GM21381 (cell line): ENCODE measurements around the gene ST6GALNAC4.

Experiments
- ATAC-seq: cut with Tn5 transposase; IDR thresholded peaks from one replicate; pipeline ENCODE4 v1.9.1; 2021; ENCODE audit warnings: mild to moderate bottlenecking, moderate library complexity; ENCODE audit not compliant: unreplicated experiment

The ST6GALNAC4 gene

DNA sequence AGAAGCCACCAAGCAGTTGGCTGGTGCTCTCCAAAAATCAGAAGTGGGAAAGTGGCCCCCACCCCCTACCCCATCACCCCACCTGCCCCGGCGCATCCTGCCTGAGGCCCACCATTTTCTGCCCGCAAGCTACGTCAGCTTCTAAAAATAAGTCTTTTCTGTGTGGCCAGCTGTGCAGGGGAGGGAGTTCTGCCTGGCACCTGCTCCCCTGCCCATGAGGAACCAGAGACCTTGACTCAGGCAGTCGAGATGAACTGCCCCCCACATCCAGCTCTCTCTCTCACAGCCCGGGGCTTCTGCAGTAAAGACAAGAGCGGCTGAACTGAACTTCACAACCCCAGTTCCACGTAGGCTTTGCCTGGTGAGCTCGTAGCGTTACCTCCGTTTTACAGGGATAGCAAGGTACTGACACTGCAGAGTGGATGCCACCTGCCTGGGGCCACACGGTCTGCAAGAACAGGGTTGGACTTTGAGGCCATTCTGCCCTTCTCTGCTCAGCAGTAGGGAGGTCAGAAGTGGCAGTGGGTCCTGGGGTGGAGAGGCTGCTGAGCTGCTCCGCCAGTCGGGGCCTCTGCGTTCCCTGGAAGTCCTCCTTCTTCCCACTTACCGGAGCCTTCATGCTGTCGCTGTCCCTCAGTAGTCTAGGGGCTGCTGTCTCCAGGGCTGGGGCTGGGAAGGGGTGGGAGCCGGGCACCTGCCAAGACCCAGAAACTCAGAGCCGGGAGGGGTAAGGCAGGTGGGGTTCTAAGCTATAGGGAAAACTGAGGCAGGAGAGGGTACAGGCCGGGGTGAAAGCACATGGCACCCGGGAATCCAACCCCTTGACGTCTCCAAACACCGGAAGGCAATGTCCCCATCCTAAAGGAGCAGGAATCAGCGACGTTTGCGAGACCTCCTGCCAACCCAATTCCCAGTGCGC, 781 bp downstream of the ST6GALNAC4 start:
- ATAC-seq = no peak

DNA sequence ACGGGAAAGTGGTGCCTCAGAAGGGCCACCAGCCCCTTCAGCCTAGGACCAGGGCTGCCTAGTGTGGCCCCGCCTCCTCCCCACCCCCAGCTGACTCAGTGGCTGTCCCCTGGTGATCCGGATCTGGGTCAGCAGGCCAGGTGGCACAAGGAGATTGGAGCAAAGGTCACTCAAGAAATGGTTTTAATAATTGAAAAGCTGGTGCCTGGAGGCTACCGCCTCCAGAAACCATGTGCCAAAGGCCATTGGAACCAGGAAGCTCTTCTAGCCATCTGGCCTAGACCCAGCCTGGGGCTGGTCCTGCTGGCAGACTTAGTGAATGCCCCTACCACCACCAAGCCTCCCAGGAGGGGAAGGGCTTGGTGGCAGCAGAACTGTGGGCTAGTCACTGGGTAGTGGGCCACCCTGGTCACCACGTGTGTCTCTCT, 1.5 kb downstream of the ST6GALNAC4 start:
- ATAC-seq = no peak

GRCh38 chr9:127913682-127914081, 3.2 kb downstream of the ST6GALNAC4 start:
- ATAC-seq = no peak

- ATAC-seq = no peak
Observed at GRCh38 chr9:127912882-127913281, 4.0 kb downstream of the ST6GALNAC4 start.

GRCh38 chr9:127912296-127912695, 4.5 kb downstream of the ST6GALNAC4 start:
- no peak for ATAC-seq

GRCh38 chr9:127910613-127911205, 6.1 kb downstream of the ST6GALNAC4 start:
- no peak for ATAC-seq

DNA sequence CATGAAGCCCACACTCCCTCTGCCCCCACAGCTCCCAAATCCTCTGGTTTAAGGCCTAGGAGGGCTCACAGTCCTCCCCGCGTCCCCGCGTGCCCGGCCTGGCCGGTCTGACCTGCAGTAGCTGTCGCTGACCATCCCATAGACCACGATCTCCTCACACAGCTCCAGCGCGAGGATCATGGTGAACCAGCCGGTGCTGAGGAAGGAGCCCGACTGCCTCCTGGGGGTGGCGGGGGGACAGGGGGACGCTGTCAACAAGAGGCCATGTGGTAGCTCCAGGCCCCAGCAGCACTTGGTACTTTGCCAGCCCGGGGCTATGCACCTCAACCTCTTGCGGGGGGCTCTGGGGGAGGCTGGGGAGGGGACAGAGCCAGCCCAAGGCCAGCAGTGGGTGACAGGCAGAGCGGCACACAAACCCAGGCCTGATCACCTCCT, 7.0 kb downstream of the ST6GALNAC4 start:
- ATAC-seq = no peak

DNA sequence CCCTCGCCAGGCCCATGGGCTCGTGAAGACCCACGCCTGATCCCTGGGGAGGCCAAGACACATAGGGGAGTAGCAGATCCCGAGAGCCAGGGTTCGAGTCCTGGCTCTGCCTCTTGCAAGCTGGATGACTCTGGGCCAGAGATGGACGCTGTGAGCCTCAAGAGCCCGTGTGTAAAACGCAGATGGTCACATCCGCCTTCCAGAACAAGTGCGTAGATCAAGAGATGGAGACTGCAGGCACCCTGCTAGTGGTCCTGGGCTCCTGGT, 8.2 kb downstream of the ST6GALNAC4 start:
- ATAC-seq = no peak

- no peak for ATAC-seq
Observed at GRCh38 chr9:127907867-127908659, 8.8 kb downstream of the ST6GALNAC4 start.

- no peak for ATAC-seq
Observed at GRCh38 chr9:127905788-127906191, 11.1 kb downstream of the ST6GALNAC4 start.

GRCh38 chr9:127905004-127905728, 11.7 kb downstream of the ST6GALNAC4 start:
- no peak for ATAC-seq

DNA sequence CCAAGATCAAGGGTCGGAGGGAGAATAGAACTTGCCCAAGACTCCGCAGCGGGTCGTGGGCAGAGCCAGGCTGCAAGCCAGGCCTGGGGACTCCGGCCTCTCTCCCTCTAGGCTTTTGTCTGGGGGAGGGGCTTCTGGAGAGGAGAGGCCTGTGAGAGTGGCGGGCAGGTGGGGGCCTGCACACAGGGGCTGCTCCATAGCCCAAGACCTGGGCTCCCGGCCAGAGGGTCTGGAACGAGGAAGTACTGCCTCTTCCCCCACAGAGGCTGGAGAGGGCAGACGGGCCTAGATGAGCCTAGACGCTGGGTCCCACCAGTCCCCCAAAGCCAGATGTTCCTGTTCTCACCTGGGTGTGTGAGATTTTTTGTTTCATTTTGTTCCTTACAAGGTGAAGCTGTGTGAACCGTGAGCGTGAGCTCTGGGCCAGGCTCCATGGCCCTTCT, 12.3 kb downstream of the ST6GALNAC4 start:
- no peak for ATAC-seq

DNA sequence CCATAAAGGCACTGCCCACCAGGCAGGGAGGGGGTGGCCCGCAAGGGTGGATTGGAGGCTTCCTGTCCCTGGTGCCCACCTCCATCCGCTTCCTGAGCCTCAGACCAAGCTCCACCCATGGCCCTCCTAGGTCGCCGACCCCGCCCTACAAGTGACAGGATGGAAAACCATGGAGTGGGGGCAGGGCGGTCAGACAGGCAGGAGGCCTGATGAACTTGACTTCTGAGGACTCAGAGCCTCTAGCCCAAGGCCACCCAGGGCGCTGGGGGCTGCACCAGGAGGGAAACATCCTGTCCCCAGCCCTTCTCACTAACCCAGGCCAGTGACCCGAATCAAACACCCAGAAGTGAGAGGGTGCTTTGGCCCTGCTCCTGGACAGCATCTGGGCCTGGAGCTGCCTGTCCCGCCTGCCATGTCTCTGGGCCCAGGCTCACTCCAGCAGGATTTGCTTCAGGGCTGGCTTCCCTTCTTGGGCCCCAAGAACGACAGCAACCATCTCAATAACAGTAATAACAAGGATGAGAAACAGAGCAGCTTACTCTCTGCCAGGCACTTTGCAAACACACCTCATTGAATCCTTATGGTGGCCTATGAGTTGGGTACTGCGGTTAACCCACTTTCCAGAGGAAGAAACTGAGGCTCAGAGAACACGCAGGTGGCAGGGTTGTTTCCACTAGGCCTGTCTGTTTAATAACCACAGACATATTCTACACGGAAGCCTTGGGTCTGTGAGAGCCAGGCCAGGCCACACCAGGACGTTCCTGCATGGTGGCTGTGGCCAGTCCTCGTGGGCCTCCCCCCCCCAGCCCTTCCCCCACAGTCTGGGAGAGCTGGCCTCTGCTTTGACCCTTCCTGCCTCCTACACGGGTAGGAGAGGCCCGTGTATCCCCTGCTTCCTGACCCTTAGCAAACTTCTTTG, 13.0 kb downstream of the ST6GALNAC4 start:
- ATAC-seq = peak; percentile 34

- ATAC-seq = peak; percentile 57
Observed at GRCh38 chr9:127899128-127899943, 17.5 kb downstream of the ST6GALNAC4 start, which contains the start of gene ST6GALNAC6. TSS of gene ST6GALNAC6 (minus strand) at chr9:127899603. CDS start at chr9:127897981, 1,622 bp downstream.

DNA sequence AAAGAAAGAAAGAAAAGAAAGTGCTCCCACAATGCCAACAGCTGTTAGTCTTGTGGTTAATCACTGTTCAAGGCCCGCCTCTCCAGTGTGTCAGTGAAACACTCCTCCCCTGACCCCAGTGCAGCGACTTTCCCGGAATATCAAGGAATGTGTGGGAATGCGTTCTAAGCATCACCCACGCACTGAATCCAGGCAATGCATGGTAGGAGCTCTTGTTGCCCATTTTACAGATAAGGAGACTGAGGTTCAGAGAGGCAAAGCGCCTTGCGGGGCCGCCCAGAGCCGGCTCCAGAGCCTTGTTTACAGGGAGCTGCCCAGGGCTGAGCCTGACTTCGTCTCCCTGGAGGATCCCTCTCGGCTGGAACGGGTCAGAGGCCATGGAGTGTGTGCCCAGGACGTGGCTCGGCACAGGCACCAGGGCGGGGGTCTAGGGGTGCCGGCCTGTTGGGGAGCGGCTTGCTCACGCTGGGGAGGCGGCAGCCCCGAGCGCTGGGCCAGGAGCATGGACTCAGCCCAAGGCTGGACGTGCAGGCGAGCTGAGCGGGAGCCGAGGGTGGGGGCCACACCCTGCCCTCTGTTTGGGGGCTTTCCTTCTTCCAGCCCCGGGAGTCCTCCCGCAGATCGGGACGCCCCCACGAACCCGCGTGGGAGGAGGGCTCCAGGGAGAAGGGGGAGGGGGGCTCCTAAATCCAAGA, 18.3 kb downstream of the ST6GALNAC4 start:
- ATAC-seq = peak; percentile 15

DNA sequence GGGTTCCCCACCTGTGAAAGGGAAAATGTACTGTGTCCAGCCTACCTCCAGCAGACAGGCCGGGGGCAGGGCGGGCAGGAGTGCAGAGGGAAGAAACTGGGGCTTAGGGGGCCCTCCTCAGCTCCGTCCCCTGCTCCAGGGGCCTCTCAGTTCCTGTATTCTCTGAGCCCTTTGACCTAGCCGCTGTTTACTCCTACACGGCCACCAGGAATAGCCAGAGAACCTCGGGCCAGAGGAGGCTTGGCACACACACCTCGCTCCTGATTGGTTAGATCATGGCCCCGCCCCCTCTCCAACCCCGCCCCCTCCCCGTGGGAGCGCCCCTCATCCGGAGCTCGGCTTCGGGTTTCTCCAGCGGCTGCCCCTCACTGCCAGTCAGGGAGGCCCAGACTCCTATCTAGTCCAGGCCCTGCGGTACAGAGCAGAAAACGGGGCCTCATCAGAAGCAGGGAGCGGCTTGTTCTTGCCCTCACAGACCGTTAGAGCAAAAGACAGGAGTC, 19.6 kb downstream of the ST6GALNAC4 start:
- no peak for ATAC-seq

GRCh38 chr9:127896395-127897192, 20.2 kb downstream of the ST6GALNAC4 start:
- no peak for ATAC-seq
